HEK293 (cell line): ENCODE data around the gene TMEM256.
"Not testable (repeated sequence)": the region's sequence is repeated elsewhere in the genome, so short reads cannot be mapped to it uniquely, and the experiment has no call there.

ENCODE experiments used
- TCF7L2 ChIP-seq: IDR thresholded peaks from 2 replicates; pipeline ENCODE4 v1.6.1; 2011; ENCODE audit warnings: low read depth, mild to moderate bottlenecking, inconsistent platforms, low read length, moderate library complexity, borderline replicate concordance
- ZBTB8A ChIP-seq: fragments of 450-650 bp; formaldehyde crosslinking; IDR thresholded peaks from 2 replicates; pipeline ENCODE4 v1.5.1; 2016; ENCODE audit warnings: missing biosample characterization, missing genetic modification characterization
- ZNF426 ChIP-seq: fragments of 450-650 bp; formaldehyde crosslinking; IDR thresholded peaks from 2 replicates; pipeline ENCODE4 v1.5.1; 2017; ENCODE audit warnings: missing biosample characterization, missing genetic modification characterization, mild to moderate bottlenecking, inconsistent platforms, moderate library complexity
- ZNF704 ChIP-seq: fragments of 450-650 bp; formaldehyde crosslinking; IDR thresholded peaks from 2 replicates; pipeline ENCODE4 v1.5.1; 2016; ENCODE audit warnings: missing biosample characterization, missing genetic modification characterization
- ZNF707 ChIP-seq: fragments of 450-650 bp; formaldehyde crosslinking; IDR thresholded peaks from 2 replicates; pipeline ENCODE4 v1.5.1; 2016; ENCODE audit warnings: missing biosample characterization, missing genetic modification characterization
- TF ChIP-seq, protein P1 (sequence below): fragments of 450-650 bp; formaldehyde crosslinking; IDR thresholded peaks from 2 replicates; pipeline ENCODE4 v1.5.1; 2016; ENCODE audit warnings: missing biosample characterization, missing genetic modification characterization
- TF ChIP-seq, protein P2 (sequence below): fragments of 450-650 bp; formaldehyde crosslinking; conservative IDR thresholded peaks from 2 replicates; pipeline ENCODE4 v1.5.1; 2016; ENCODE audit warnings: low read depth, missing biosample characterization, missing genetic modification characterization

GRCh38 chr17:7365963-7366362, 37.9 kb downstream of the TMEM256 start:
- TF ChIP-seq TCF7L2; ZBTB8A (tag by site-specific recombination); ZNF707 (tag by site-specific recombination); ZNF426; ZNF704: not testable (repeated sequence)
- TF ChIP-seq, protein P1, sequence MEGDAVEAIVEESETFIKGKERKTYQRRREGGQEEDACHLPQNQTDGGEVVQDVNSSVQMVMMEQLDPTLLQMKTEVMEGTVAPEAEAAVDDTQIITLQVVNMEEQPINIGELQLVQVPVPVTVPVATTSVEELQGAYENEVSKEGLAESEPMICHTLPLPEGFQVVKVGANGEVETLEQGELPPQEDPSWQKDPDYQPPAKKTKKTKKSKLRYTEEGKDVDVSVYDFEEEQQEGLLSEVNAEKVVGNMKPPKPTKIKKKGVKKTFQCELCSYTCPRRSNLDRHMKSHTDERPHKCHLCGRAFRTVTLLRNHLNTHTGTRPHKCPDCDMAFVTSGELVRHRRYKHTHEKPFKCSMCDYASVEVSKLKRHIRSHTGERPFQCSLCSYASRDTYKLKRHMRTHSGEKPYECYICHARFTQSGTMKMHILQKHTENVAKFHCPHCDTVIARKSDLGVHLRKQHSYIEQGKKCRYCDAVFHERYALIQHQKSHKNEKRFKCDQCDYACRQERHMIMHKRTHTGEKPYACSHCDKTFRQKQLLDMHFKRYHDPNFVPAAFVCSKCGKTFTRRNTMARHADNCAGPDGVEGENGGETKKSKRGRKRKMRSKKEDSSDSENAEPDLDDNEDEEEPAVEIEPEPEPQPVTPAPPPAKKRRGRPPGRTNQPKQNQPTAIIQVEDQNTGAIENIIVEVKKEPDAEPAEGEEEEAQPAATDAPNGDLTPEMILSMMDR (tag by site-specific recombination) = not testable (repeated sequence)
- TF ChIP-seq, protein P2, sequence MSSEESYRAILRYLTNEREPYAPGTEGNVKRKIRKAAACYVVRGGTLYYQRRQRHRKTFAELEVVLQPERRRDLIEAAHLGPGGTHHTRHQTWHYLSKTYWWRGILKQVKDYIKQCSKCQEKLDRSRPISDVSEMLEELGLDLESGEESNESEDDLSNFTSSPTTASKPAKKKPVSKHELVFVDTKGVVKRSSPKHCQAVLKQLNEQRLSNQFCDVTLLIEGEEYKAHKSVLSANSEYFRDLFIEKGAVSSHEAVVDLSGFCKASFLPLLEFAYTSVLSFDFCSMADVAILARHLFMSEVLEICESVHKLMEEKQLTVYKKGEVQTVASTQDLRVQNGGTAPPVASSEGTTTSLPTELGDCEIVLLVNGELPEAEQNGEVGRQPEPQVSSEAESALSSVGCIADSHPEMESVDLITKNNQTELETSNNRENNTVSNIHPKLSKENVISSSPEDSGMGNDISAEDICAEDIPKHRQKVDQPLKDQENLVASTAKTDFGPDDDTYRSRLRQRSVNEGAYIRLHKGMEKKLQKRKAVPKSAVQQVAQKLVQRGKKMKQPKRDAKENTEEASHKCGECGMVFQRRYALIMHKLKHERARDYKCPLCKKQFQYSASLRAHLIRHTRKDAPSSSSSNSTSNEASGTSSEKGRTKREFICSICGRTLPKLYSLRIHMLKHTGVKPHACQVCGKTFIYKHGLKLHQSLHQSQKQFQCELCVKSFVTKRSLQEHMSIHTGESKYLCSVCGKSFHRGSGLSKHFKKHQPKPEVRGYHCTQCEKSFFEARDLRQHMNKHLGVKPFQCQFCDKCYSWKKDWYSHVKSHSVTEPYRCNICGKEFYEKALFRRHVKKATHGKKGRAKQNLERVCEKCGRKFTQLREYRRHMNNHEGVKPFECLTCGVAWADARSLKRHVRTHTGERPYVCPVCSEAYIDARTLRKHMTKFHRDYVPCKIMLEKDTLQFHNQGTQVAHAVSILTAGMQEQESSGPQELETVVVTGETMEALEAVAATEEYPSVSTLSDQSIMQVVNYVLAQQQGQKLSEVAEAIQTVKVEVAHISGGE (tag by site-specific recombination) = not testable (repeated sequence)
